Mesenchymal stem cell (in vitro differentiated cells and primary cell): ENCODE results near the gene EXD3.

Source experiments
- DNase-seq: peaks from one replicate; pipeline ENCODE4 v3.0.0-alpha.2; 2013
- H2AFZ ChIP-seq: one replicate; pipeline ENCODE4 v1.6.1; 2013; ENCODE audit warnings: low read depth, mild to moderate bottlenecking, control low read depth, inconsistent platforms, low read length, moderate library complexity
- H2AK5ac ChIP-seq: 2 replicates; pipeline ENCODE4 v1.6.1; 2013; ENCODE audit warnings: low read length, moderate library complexity, mild to moderate bottlenecking, inconsistent platforms; ENCODE audit not compliant: severe bottlenecking
- H2BK120ac ChIP-seq: one replicate; pipeline ENCODE4 v1.6.1; 2013; ENCODE audit warnings: low read depth, mild to moderate bottlenecking, inconsistent platforms, low read length, moderate library complexity
- H2BK12ac ChIP-seq, 2 experiments: one replicate each; pipeline ENCODE4 v1.6.1; 2013; ENCODE audit warnings: inconsistent platforms in 2 of 2, low read length in 2 of 2, mild to moderate bottlenecking in 2 of 2, moderate library complexity in 2 of 2, control low read depth in 1 of 2
- H2BK15ac ChIP-seq: one replicate; pipeline ENCODE4 v1.6.1; 2013; ENCODE audit warnings: mild to moderate bottlenecking, low read depth, inconsistent platforms; ENCODE audit not compliant: poor library complexity, severe bottlenecking
- H2BK5ac ChIP-seq: 2 replicates; pipeline ENCODE4 v1.6.1; 2013; ENCODE audit warnings: low read depth, mild to moderate bottlenecking, low read length, control low read depth, inconsistent platforms; ENCODE audit not compliant: poor library complexity, severe bottlenecking
- H3K14ac ChIP-seq, 2 experiments: one replicate each; pipeline ENCODE4 v1.6.1; 2013; ENCODE audit warnings: inconsistent platforms in 2 of 2, low read length in 2 of 2, control low read depth in 1 of 2, mild to moderate bottlenecking in 1 of 2, moderate library complexity in 1 of 2
- H3K18ac ChIP-seq, 2 experiments: one replicate each; pipeline ENCODE4 v1.6.1; 2013; ENCODE audit warnings: inconsistent platforms in 2 of 2, low read length in 2 of 2, control low read depth in 1 of 2, low read depth in 1 of 2, mild to moderate bottlenecking in 1 of 2
- H3K23ac ChIP-seq, 2 experiments: one replicate each; pipeline ENCODE4 v1.6.1; 2013; ENCODE audit warnings: inconsistent platforms in 2 of 2, low read length in 2 of 2, mild to moderate bottlenecking in 2 of 2, moderate library complexity in 2 of 2, control low read depth in 1 of 2
- H3K27ac ChIP-seq: 2 replicates; pipeline ENCODE4 v1.5.1; 2013; ENCODE audit warnings: mild to moderate bottlenecking, moderate library complexity, low read length, control low read depth, inconsistent platforms; ENCODE audit not compliant: poor library complexity, severe bottlenecking
- H3K27me3 ChIP-seq, 2 experiments: 2 replicates each; pipeline versions ENCODE4 v1.6.1 to v1.7.0; 2013; ENCODE audit warnings: low read length in 2 of 2, mild to moderate bottlenecking in 2 of 2, moderate library complexity in 2 of 2, control low read depth in 1 of 2, inconsistent platforms in 1 of 2; ENCODE audit not compliant: control insufficient read depth in 1 of 2, insufficient read depth in 1 of 2
- H3K36me3 ChIP-seq, 2 experiments: 2 replicates each; pipeline versions ENCODE4 v1.6.1 to v1.7.0; 2013; ENCODE audit warnings: low read length in 2 of 2, control low read depth in 1 of 2, inconsistent platforms in 1 of 2, low read depth in 1 of 2, mild to moderate bottlenecking in 1 of 2; ENCODE audit not compliant: insufficient read depth in 2 of 2, control insufficient read depth in 1 of 2
- H3K4ac ChIP-seq, 2 experiments: one replicate each; pipeline ENCODE4 v1.6.1; 2013; ENCODE audit warnings: inconsistent platforms in 2 of 2, low read length in 2 of 2, mild to moderate bottlenecking in 2 of 2, moderate library complexity in 2 of 2, control low read depth in 1 of 2, low read depth in 1 of 2
- H3K4me1 ChIP-seq: 2 replicates; pipeline ENCODE4 v1.6.1; 2013; ENCODE audit warnings: low read depth, low read length, control low read depth; ENCODE audit not compliant: control insufficient read depth, insufficient read depth
- H3K4me2 ChIP-seq: 2 replicates; pipeline ENCODE4 v1.6.1; 2013; ENCODE audit warnings: low read length, mild to moderate bottlenecking, inconsistent platforms; ENCODE audit not compliant: poor library complexity, severe bottlenecking
- H3K4me3 ChIP-seq, 2 experiments: 2 replicates each; pipeline versions ENCODE4 v1.5.1 to v1.7.0; 2013; ENCODE audit warnings: low read length in 2 of 2, mild to moderate bottlenecking in 2 of 2, control low read depth in 1 of 2, low read depth in 1 of 2; ENCODE audit not compliant: insufficient read depth in 1 of 2
- H3K79me1 ChIP-seq: replicated peaks from 2 replicates; pipeline ENCODE4 v1.6.1; 2013; ENCODE audit warnings: mild to moderate bottlenecking, control low read depth, low read length, inconsistent platforms; ENCODE audit not compliant: poor library complexity, severe bottlenecking
- H3K9ac ChIP-seq: 2 replicates; pipeline ENCODE4 v1.7.0; 2013; ENCODE audit warnings: mild to moderate bottlenecking, low read length, moderate library complexity
- H3K9me3 ChIP-seq: 2 replicates; pipeline ENCODE4 v1.7.0; 2013; ENCODE audit warnings: mild to moderate bottlenecking, low read length; ENCODE audit not compliant: control insufficient read depth
- H4K8ac ChIP-seq: one replicate; pipeline ENCODE4 v1.6.1; 2013; ENCODE audit warnings: inconsistent platforms, mild to moderate bottlenecking, low read length, moderate library complexity
- H4K91ac ChIP-seq: one replicate; pipeline ENCODE4 v1.6.1; 2013; ENCODE audit warnings: mild to moderate bottlenecking, low read length, inconsistent platforms
- WGBS: methylation state at CpG from one replicate; pipeline ENCODE4 v1.1.7; 2013; ENCODE audit warnings: mixed read lengths; 5-methylcytosine and 5-hydroxymethylcytosine counted together

EXD3 gene

DNA sequence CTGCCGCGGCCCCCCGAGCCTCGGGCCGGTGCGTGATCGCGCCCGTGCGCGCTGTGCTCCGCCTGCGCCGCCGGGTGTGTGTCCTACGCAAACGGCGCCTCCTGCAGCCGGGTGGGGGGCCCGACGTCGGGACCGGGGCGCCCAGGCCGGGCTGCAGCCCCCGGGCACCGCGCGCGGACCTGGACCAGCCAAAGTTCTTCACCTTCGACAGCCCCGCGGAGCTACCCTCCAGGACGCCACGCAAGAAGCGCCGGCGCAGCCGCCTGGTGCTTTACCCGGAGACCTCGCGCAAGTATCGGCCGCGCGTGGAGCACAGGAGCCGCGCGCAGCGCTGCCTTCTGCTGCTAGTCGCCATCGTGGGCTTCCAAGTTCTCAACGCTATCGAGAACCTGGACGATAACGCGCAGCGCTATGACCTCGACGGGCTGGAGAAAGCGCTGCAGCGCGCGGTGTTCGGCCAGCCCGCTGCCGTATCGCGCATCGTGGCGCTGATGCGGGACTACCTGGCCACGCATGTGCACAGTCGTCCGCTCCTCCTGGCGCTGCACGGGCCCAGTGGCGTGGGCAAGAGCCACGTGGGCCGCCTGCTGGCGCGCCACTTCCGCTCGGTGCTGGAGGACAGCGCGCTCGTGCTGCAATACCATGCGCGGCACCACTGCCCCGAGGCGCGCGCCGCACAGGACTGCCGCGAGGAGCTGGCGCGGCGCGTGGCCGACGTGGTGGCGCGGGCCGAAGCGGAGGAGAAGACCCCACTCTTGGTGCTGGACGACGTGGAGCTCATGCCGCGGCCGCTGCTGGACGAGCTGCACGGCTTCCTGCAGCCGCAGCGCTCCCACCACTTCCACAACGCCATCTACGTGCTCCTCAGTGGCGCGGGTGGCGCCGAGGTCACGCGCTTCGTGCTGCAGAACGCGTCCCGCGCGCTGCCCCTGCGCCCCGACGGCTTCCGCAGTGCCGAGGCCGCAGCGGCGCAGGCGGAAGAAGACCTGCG lies 143.9 kb downstream of the EXD3 start:
- H3K4me2 ChIP-seq = peak overlapping the region; percentile 70
- no peak for DNase-seq
- no peaks in the 10 kb centered on the region for H3K9me3 ChIP-seq
- peak overlapping the region in 1 of 2 experiments; percentile 63 for H3K4me3 ChIP-seq
- peak overlapping the region; percentile 54 for H2BK15ac ChIP-seq
- H3K79me1 ChIP-seq = peaks cover 32% of the 10 kb centered on the region
- peak overlapping the region; percentile 82 to 95 for H3K4ac ChIP-seq
- peaks cover 2 to 53% of the 10 kb centered on the region in 2 experiments for H3K36me3 ChIP-seq
- peak overlapping the region; percentile 83 for H4K91ac ChIP-seq
- H4K8ac ChIP-seq = peak overlapping the region; percentile 79
- no peak overlapping the region for H2AK5ac ChIP-seq
- H3K27me3 ChIP-seq = peaks cover 0 to 46% of the 10 kb centered on the region in 2 experiments
- no peak overlapping the region for H3K9ac ChIP-seq
- peak overlapping the region; percentile 26 to 88 for H3K18ac ChIP-seq
- no peak overlapping the region for H2BK5ac ChIP-seq
- 79% methylated on average over 136 of the region's 139 CpGs for WGBS
- peaks cover 68% of the 10 kb centered on the region for H3K4me1 ChIP-seq
- peak overlapping the region; percentile 15 to 69 for H2BK12ac ChIP-seq
- no peak overlapping the region for H3K27ac ChIP-seq
- H3K14ac ChIP-seq = peak overlapping the region in 1 of 2 experiments; percentile 90
- peak overlapping the region in 1 of 2 experiments; percentile 51 for H3K23ac ChIP-seq
- H2AFZ ChIP-seq = no peak overlapping the region
- H2BK120ac ChIP-seq = peak overlapping the region; percentile 96

GRCh38 chr9:137278061-137278701 lies 144.8 kb downstream of the EXD3 start:
- Histone ChIP-seq H3K36me3 (peaks cover 6 to 55% of the 10 kb centered on the region in 2 experiments), H3K4ac (peak overlapping the region; percentile 82 to 95), H3K4me3 (peak overlapping the region; percentile 63 to 70), H2BK5ac (peak overlapping the region; percentile 37), H2BK120ac (peak overlapping the region; percentile 96), H3K4me1 (peaks cover 71% of the 10 kb centered on the region), H3K9ac (no peak overlapping the region), H3K23ac (peak overlapping the region in 1 of 2 experiments; percentile 51), H3K79me1 (peaks cover 39% of the 10 kb centered on the region), H2BK15ac (peak overlapping the region; percentile 92), H2BK12ac (peak overlapping the region; percentile 69 to 92), H3K9me3 (no peaks in the 10 kb centered on the region), H2AK5ac (no peak overlapping the region), H3K14ac (peak overlapping the region in 1 of 2 experiments; percentile 90), H4K8ac (peak overlapping the region; percentile 93), H2AFZ (no peak overlapping the region), H3K27ac (peak overlapping the region; percentile 84), H3K18ac (peak overlapping the region; percentile 88 to 96), H4K91ac (peak overlapping the region; percentile 95), H3K27me3 (peaks cover 0 to 44% of the 10 kb centered on the region in 2 experiments), H3K4me2 (peak overlapping the region; percentile 80)
- DNase-seq = no peak
- 4% methylated on average over 36 of the region's 54 CpGs for whole genome bisulfite sequencing

DNA sequence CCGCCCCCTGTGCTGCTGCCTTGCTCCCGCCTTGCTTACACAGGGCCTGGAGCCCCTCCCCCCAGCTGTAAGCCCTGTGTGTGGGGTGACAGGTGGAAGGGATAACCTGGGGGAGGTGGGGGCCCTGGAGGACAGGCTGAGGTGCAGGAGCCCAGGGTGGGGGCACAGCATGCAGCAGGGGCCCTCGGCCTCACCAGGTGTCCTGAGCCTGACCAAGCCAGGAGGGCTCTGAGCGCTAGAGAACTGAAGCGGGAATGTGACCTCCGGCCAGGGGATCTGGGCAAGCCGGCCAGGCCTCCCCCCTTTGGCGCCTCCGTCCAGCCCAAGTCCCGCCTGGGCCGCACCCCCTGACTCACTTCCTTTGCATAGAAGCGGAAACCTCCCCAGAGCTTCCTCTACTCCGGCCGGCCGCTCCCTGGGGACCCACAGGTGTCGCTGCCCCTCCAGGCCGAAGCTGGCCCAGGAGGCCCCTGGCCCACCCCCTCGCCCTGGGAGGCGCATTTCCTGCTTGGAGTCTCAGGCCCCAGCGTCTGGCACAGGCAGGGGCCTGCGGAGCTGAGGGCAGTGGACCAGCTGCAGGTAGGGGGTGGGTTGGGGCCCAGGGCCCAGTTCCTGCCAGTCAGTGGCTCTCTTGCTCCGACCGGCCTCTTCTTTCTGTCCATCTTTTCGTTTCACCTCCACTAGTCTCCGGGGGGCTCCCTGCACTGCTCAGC lies 145.5 kb downstream of the EXD3 start, which contains the start of gene TOR4A:
TSS of gene TOR4A (plus strand) at position 398 of the 713 bp plus-strand sequence. CDS start 964 bp downstream, outside the sequence.
- peak within 1 kb of the TSS; percentile 41 for H3K9ac ChIP-seq
- peak within 1 kb of the TSS; percentile 95 to 97 for H2BK12ac ChIP-seq
- H3K4me1 ChIP-seq = peaks cover 70% of the 10 kb centered on the region
- peak within 1 kb of the TSS; percentile 37 for H2BK5ac ChIP-seq
- peak within 1 kb of the TSS; percentile 80 for H3K4me2 ChIP-seq
- H3K18ac ChIP-seq = peak within 1 kb of the TSS; percentile 88 to 98
- peak within 1 kb of the TSS; percentile 51 to 82 for H3K23ac ChIP-seq
- peak within 1 kb of the TSS in 1 of 2 experiments; percentile 90 for H3K14ac ChIP-seq
- peak within 1 kb of the TSS; percentile 63 to 70 for H3K4me3 ChIP-seq
- peak within 1 kb of the TSS; percentile 100 for H2BK15ac ChIP-seq
- peaks cover 0 to 41% of the 10 kb centered on the region in 2 experiments for H3K27me3 ChIP-seq
- H3K27ac ChIP-seq = peak within 1 kb of the TSS; percentile 84
- WGBS = under 1% methylated on average over 22 of the region's 25 CpGs
- peaks cover 12 to 62% of the 10 kb centered on the region in 2 experiments for H3K36me3 ChIP-seq
- H2AFZ ChIP-seq = no peak within 1 kb of the TSS
- peak; percentile 93 for DNase-seq
- peak within 1 kb of the TSS; percentile 55 for H2AK5ac ChIP-seq
- H3K9me3 ChIP-seq = no peaks in the 10 kb centered on the region
- peak within 1 kb of the TSS; percentile 95 to 97 for H3K4ac ChIP-seq
- H3K79me1 ChIP-seq = peaks cover 39% of the 10 kb centered on the region
- H4K91ac ChIP-seq = peak within 1 kb of the TSS; percentile 99
- peak within 1 kb of the TSS; percentile 98 for H2BK120ac ChIP-seq
- peak within 1 kb of the TSS; percentile 94 for H4K8ac ChIP-seq
